ENCODE measurements around the gene STRN3.

GRCh38 chr14:31030469-31030868 lies 4.3 kb upstream of the STRN3 start:
- no peak for TF ChIP-seq CTCF (IDR thresholded peaks at IDR 0.05; ENCODE audit: low read depth, low read length)
- no peak for TF ChIP-seq POLR2A (IDR thresholded peaks at IDR 0.05; ENCODE audit: extremely low read depth, insufficient read length)
- no peak for TF ChIP-seq MYC (IDR thresholded peaks at IDR 0.05; ENCODE audit: low read depth, low read length)
- no peak for TF ChIP-seq MAX (IDR thresholded peaks at IDR 0.05; ENCODE audit: low read depth, low read length)
